Measurements from ENCODE around the gene MYOF. TPM values are rescaled to one million over a fixed set of nuclear protein-coding genes. Genes with fewer than 3 reads are reported as not detected.

MYOF gene
- total and polyA plus RNA-seq, 2 of the 8 experiments (the other 6 are each of a cell fraction or from before 2014, with no cell fraction given) = 0.98 to 2.3 TPM

DNA sequence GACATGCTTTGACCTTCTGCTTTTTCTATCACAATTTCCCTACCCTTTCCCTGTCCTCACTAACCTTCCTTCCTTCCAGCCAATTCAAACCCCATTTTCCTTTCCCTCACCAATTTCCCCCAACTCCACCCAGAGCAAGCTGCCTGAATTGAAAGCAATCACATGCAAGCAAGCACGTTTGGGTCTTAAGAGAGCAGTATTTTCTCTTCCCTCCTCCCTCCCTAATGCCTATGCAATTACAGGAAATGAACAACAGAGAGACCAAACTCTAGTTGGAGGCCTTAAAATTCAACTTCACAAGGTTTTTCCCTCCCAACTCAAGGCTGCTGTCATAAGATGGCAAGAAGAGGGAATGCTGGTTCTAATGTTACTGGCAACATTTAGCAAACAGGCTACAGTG, 117.2 kb downstream of the MYOF start:
- Histone ChIP-seq H3K36me3 (ENCODE audit: control insufficient read depth in 2 of 4, insufficient read depth in 4 of 4, low read length in 3 of 4) (no peaks in the 10 kb centered on the region), H3K4me1 (replicated peaks in 1 of 4; ENCODE audit: control insufficient read depth in 3 of 4, insufficient read depth in 4 of 4, low read length in 3 of 4) (peaks cover 0 to 6% (median 2%) of the 10 kb centered on the region in 4 experiments; a peak in 2 of 7 replicates), H3K18ac (ENCODE audit: extremely low read depth, low read length) (no peak overlapping the region), H2BK20ac (ENCODE audit: low read length) (no peak overlapping the region), H4K8ac (ENCODE audit: extremely low read depth, insufficient read depth, low read length) (no peak overlapping the region), H2BK120ac (replicated peaks; ENCODE audit: low read depth, low read length) (no peak overlapping the region), H3K9ac (replicated peaks in 1 of 4; ENCODE audit: extremely low read depth in 1 of 4, low read depth in 3 of 4, low read length in 3 of 4) (no peak overlapping the region), H3K27ac (ENCODE audit: low read depth, low read length) (no peak overlapping the region), H3K79me2 (ENCODE audit: control insufficient read depth in 1 of 2, insufficient read depth in 2 of 2, low read length in 2 of 2) (no peaks in the 10 kb centered on the region), H3K23me2 (ENCODE audit: low read depth, low read length) (no peaks in the 10 kb centered on the region; the same call in 1 of the 2 replicates), H3K9me3 (ENCODE audit: insufficient read depth in 2 of 2, low read depth in 1 of 2, low read length in 1 of 2) (no peaks in the 10 kb centered on the region), H4K91ac (replicated peaks; ENCODE audit: insufficient read length, low read length) (no peak overlapping the region), H2BK5ac (ENCODE audit: low read depth, low read length) (no peak overlapping the region), H3K23ac (ENCODE audit: insufficient read length) (no peak overlapping the region), H4K5ac (ENCODE audit: insufficient read length, low read depth, low read length) (no peak overlapping the region), H2AK5ac (ENCODE audit: low read depth, low read length) (no peak overlapping the region), H3K4me2 (ENCODE audit: insufficient read depth in 1 of 2, low read depth in 2 of 2, low read length in 2 of 2) (no peak overlapping the region), H4K20me1 (replicated peaks in 1 of 2; ENCODE audit: control insufficient read depth in 1 of 2, insufficient read depth in 2 of 2, low read length in 2 of 2) (no peaks in the 10 kb centered on the region), H3K4me3 (ENCODE audit: extremely low read depth in 1 of 4, insufficient read depth in 2 of 4, low read depth in 3 of 4, low read length in 4 of 4) (no peak overlapping the region), H3K4ac (replicated peaks; ENCODE audit: insufficient read length, low read depth, low read length) (no peak overlapping the region), H3K79me1 (ENCODE audit: low read depth, low read length) (no peaks in the 10 kb centered on the region), H2BK12ac (ENCODE audit: low read depth, low read length) (no peak overlapping the region), H3K27me3 (replicated peaks in 1 of 4; ENCODE audit: control insufficient read depth in 3 of 4, extremely low read depth in 1 of 4, insufficient read depth in 3 of 4, low read length in 3 of 4) (no peaks in the 10 kb centered on the region), H3K56ac (replicated peaks; ENCODE audit: insufficient read length, low read depth, low read length) (no peak overlapping the region), H3K14ac (ENCODE audit: insufficient read length) (no peak overlapping the region), H2BK15ac (ENCODE audit: low read length) (no peak overlapping the region), H2AFZ (ENCODE audit: low read length) (no peak overlapping the region)
- no peak for FAIRE-seq
- ChIA-PET POLR2A (ENCODE audit: partially characterized antibody) (no interaction called here), CTCF (ENCODE audit: partially characterized antibody) (interaction anchor here (1.3 to 7.3 kb wide), 2 partner anchors 11 to 117 kb away, joined by 4 to 42 read pairs; partner anchors contain the start of gene MYOF)
- no peak for DNase-seq (ENCODE audit: low read depth in 1 of 2, low spot score in 2 of 2)
- 60% methylated on average over 1 of the region's 1 CpG; no CpG with 5 or more reads in 1 of the 2 experiments for WGBS, 2 experiments (ENCODE audit: extremely low coverage in 1 of 2, insufficient coverage in 1 of 2, insufficient read length in 1 of 2, insufficient replicate concordance in 2 of 2, low coverage in 1 of 2, low lambda C conversion rate in 2 of 2, missing lambda C conversion rate in 1 of 2)
- TF ChIP-seq RFX5 (IDR thresholded peaks at IDR 0.05; ENCODE audit: borderline replicate concordance, low read depth, low read length) (no peak), SIN3A (conservative IDR thresholded peaks at IDR 0.05 in 1 of 2, IDR thresholded peaks at IDR 0.05 in 1 of 2; ENCODE audit: low read depth in 1 of 2, low read length in 2 of 2) (no peak), KDM5A (IDR thresholded peaks at IDR 0.05; ENCODE audit: low read length) (no peak), GTF2F1 (IDR thresholded peaks at IDR 0.05; ENCODE audit: borderline replicate concordance, low read depth, low read length) (no peak), SIX5 (IDR thresholded peaks at IDR 0.05; ENCODE audit: low read depth, low read length) (no peak), BACH1 (IDR thresholded peaks at IDR 0.05; ENCODE audit: low read length) (no peak), TCF12 (IDR thresholded peaks at IDR 0.05; ENCODE audit: low read depth, low read length) (no peak), POU5F1 (IDR thresholded peaks at IDR 0.05; ENCODE audit: low read depth, low read length) (no peak), CBX5 (IDR thresholded peaks at IDR 0.05; ENCODE audit: low read depth, low read length) (no peak), RAD21 (IDR thresholded peaks at IDR 0.05 in 1 of 2, conservative IDR thresholded peaks at IDR 0.05 in 1 of 2; ENCODE audit: low read depth in 2 of 2, low read length in 2 of 2) (no peak), ATF3 (IDR thresholded peaks at IDR 0.05; ENCODE audit: insufficient read depth, low read depth, low read length) (no peak), SRF (IDR thresholded peaks at IDR 0.05; ENCODE audit: low read depth, low read length) (no peak), EP300 (IDR thresholded peaks at IDR 0.05; ENCODE audit: borderline replicate concordance in 1 of 2, low read depth in 2 of 2, low read length in 2 of 2) (no peak), BRCA1 (IDR thresholded peaks at IDR 0.05; ENCODE audit: low read depth, low read length) (no peak)
